Neural cell (in vitro differentiated cells): ENCODE results near the gene PDE6A. TPM values are rescaled to one million over a fixed set of nuclear protein-coding genes. Genes with fewer than 3 reads are reported as not detected.
"Not testable (repeated sequence)": the region's sequence is repeated elsewhere in the genome, so short reads cannot be mapped to it uniquely, and the experiment has no call there.

Experiments used
- H2AFZ ChIP-seq: fragments of 200-600, 300-800 bp; sonication (generic), shearing (Covaris generic); 2 replicates; pipeline ENCODE4 v1.6.0; 2014; ENCODE audit warnings: low read depth, mild to moderate bottlenecking, antibody characterized with exemption, low read length, moderate library complexity
- H3F3A ChIP-seq: fragments of 200-600 bp; shearing (Covaris generic); 2 replicates; pipeline ENCODE4 v1.6.1; 2016; ENCODE audit warnings: mild to moderate bottlenecking, moderate library complexity, mixed read lengths, antibody characterized with exemption, low read length; ENCODE audit not compliant: insufficient read depth, poor library complexity, severe bottlenecking
- H3K27ac ChIP-seq: fragments of 200-600, 300-800 bp; sonication (generic), shearing (Covaris generic); 2 replicates; pipeline ENCODE4 v1.5.1; 2014; ENCODE audit warnings: mild to moderate bottlenecking, low read length, moderate library complexity
- H3K27me3 ChIP-seq: fragments of 300-800, 200-600 bp; sonication (generic), shearing (Covaris generic); 2 replicates; pipeline ENCODE4 v1.6.0; 2014; ENCODE audit warnings: mild to moderate bottlenecking, low read depth, low read length, moderate library complexity; ENCODE audit not compliant: insufficient read depth
- H3K36me3 ChIP-seq: fragments of 300-800, 200-600 bp; sonication (generic), shearing (Covaris generic); 2 replicates; pipeline ENCODE4 v1.5.1; 2014; ENCODE audit warnings: mild to moderate bottlenecking, antibody characterized with exemption, low read length, moderate library complexity; ENCODE audit not compliant: insufficient read depth
- H3K4me2 ChIP-seq: fragments of 300-800, 200-600 bp; sonication (generic), shearing (Covaris generic); 2 replicates; pipeline ENCODE4 v1.6.0; 2014; ENCODE audit warnings: mild to moderate bottlenecking, low read length
- H3K4me3 ChIP-seq: fragments of 300-800, 200-600 bp; sonication (generic), shearing (Covaris generic); 2 replicates; pipeline ENCODE4 v1.5.1; 2014; ENCODE audit warnings: mild to moderate bottlenecking, low read length, moderate library complexity
- H3K79me2 ChIP-seq: fragments of 200-600 bp; shearing (Covaris generic); replicated peaks from 2 replicates; pipeline ENCODE4 v1.6.0; 2014; ENCODE audit warnings: mild to moderate bottlenecking, low read length, moderate library complexity; ENCODE audit not compliant: insufficient read depth
- H3K9ac ChIP-seq: fragments of 300-800, 200-600 bp; sonication (generic), shearing (Covaris generic); 2 replicates; pipeline ENCODE4 v1.6.1; 2016; ENCODE audit warnings: mild to moderate bottlenecking, low read length, mixed read lengths
- H3K9me2 ChIP-seq: fragments of 200-600 bp; shearing (Covaris generic); 2 replicates; pipeline ENCODE4 v1.6.1; 2016; ENCODE audit warnings: mild to moderate bottlenecking, low read length, mixed read lengths; ENCODE audit not compliant: insufficient read depth
- H3K9me3 ChIP-seq: fragments of 200-600, 300-800 bp; sonication (generic), shearing (Covaris generic); 2 replicates; pipeline ENCODE4 v1.6.1; 2016; ENCODE audit warnings: mild to moderate bottlenecking, mixed run types, low read length, moderate library complexity, mixed read lengths
- H4K20me1 ChIP-seq: fragments of 200-600 bp; shearing (Covaris generic); 2 replicates; pipeline ENCODE4 v1.6.1; 2016; ENCODE audit warnings: mild to moderate bottlenecking, mixed run types; ENCODE audit not compliant: insufficient read depth
- CTCF ChIP-seq: fragments of 450-650 bp; IDR thresholded peaks from 2 replicates; pipeline ENCODE4 v1.5.1; 2014; ENCODE audit warnings: antibody characterized with exemption, mild to moderate bottlenecking, moderate library complexity; ENCODE audit not compliant: poor library complexity, severe bottlenecking
- EP300 ChIP-seq: fragments of 450-650 bp; conservative IDR thresholded peaks from 2 replicates; pipeline ENCODE4 v1.6.1; 2014; ENCODE audit warnings: antibody characterized with exemption, mild to moderate bottlenecking, moderate library complexity; ENCODE audit not compliant: poor library complexity, severe bottlenecking
- EZH2 ChIP-seq: fragments of 200-600, 300-800 bp; shearing (Covaris generic), sonication (generic); IDR thresholded peaks from 2 replicates; pipeline ENCODE4 v1.6.1; 2014; ENCODE audit warnings: antibody characterized with exemption, low read length, borderline replicate concordance, mild to moderate bottlenecking; ENCODE audit not compliant: insufficient read depth, poor library complexity, severe bottlenecking
- MXI1 ChIP-seq: fragments of 450-650 bp; conservative IDR thresholded peaks from 2 replicates; pipeline ENCODE4 v1.6.1; 2014; ENCODE audit warnings: antibody characterized with exemption, mild to moderate bottlenecking; ENCODE audit not compliant: poor library complexity, severe bottlenecking
- POLR2AphosphoS5 ChIP-seq: IDR thresholded peaks from 2 replicates; pipeline ENCODE4 v1.6.1; 2012
- RAD21 ChIP-seq: fragments of 450-650 bp; conservative IDR thresholded peaks from 2 replicates; pipeline ENCODE4 v1.6.1; 2014; ENCODE audit warnings: antibody characterized with exemption, mild to moderate bottlenecking, moderate library complexity
- REST ChIP-seq: IDR thresholded peaks from 2 replicates; pipeline ENCODE4 v1.6.1; 2012; ENCODE audit warnings: borderline replicate concordance
- SMC3 ChIP-seq: fragments of 450-650 bp; conservative IDR thresholded peaks from 2 replicates; pipeline ENCODE4 v1.6.1; 2014; ENCODE audit warnings: antibody characterized with exemption, mild to moderate bottlenecking, moderate library complexity; ENCODE audit not compliant: poor library complexity
- TAF1 ChIP-seq: IDR thresholded peaks from 2 replicates; pipeline ENCODE4 v1.6.1; 2012; ENCODE audit warnings: low read depth
- polyA plus RNA-seq: library from polyadenylated mRNA; depleted of rRNA; stranded (reverse); fragments of >200 nt; gene quantifications from 2 replicates; pipeline ENCODE4 v1.2.3, GENCODE V29; 2014

Gene PDE6A
- polyA plus RNA-seq, 1 donor from 2014 or later, result not detected

DNA sequence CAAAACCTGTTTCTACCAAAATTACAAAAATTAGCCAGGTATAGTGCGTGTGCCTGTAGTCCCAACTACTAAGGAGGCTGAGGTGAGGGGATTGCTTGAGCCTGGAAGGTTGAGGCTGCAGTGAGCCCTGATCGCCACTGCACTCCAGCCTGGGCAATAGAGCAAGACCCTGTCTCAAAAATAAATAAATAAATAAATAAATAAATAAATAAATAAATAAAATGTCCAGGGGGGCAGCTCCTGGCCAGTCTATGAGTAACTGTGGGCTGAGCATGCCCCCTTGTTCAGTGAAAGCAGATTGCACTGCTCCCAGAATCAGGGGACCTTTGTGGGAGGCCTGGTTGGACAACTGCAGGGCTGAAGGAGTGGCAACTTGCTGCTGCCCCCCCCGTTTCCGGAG is 62.7 kb downstream of the PDE6A start:
- no peaks in the 10 kb centered on the region for H3F3A ChIP-seq
- no peaks in the 10 kb centered on the region for H3K9me3 ChIP-seq
- H3K79me2 ChIP-seq, result no peaks in the 10 kb centered on the region
- H3K9me2 ChIP-seq, result no peaks in the 10 kb centered on the region
- H3K9ac ChIP-seq, result no peak overlapping the region
- H3K4me3 ChIP-seq, result no peak overlapping the region
- H3K36me3 ChIP-seq, result no peaks in the 10 kb centered on the region
- H2AFZ ChIP-seq, result no peak overlapping the region
- no peak overlapping the region for H3K4me2 ChIP-seq
- H4K20me1 ChIP-seq, result no peaks in the 10 kb centered on the region
- no peak overlapping the region for H3K27ac ChIP-seq
- TF ChIP-seq MXI1 (no peak), EP300 (no peak), EZH2 (no peak), CTCF (no peak), REST (no peak), TAF1 (no peak), RAD21 (no peak), SMC3 (no peak), POLR2AphosphoS5 (no peak)
- no peaks in the 10 kb centered on the region for H3K27me3 ChIP-seq

DNA sequence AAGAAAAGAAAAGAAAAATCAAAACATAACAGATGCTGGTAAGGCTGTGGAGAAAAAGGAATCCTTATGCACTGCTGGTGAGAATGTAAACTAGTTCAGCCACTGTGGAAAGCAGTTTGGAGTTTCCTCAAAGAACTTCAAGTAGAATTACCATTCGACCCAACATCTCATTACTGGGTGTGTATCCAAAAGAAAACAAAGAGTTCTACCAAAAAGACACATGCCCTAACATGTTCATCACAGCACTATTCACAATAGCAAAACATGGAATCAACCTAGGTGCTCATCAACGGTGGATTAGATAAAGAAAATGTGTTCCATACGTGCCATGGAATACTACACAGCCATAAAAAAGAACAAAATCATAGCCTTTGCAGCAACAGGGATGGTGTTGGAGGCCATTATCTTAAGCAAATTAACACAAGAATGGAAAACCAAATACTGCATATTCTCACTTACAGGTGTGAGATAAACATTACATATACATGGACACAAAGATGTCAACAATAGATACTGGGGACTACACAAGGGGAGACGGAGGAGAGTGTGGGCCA is 63.4 kb downstream of the PDE6A start:
- Histone ChIP-seq H3K9ac (no peak overlapping the region), H3K27ac (no peak overlapping the region), H3K9me3 (no peaks in the 10 kb centered on the region), H3K36me3 (no peaks in the 10 kb centered on the region), H4K20me1 (no peaks in the 10 kb centered on the region), H3K27me3 (no peaks in the 10 kb centered on the region), H3K9me2 (no peaks in the 10 kb centered on the region), H3K4me3 (no peak overlapping the region), H3F3A (no peaks in the 10 kb centered on the region), H3K79me2 (no peaks in the 10 kb centered on the region), H2AFZ (no peak overlapping the region), H3K4me2 (no peak overlapping the region)
- TF ChIP-seq RAD21 (no peak), POLR2AphosphoS5 (no peak), EZH2 (no peak), EP300 (no peak), SMC3 (no peak), TAF1 (no peak), CTCF (no peak), REST (no peak), MXI1 (no peak)

GRCh38 chr5:149879593-149879992 is 65.0 kb downstream of the PDE6A start:
- not testable (repeated sequence) for H3K4me3 ChIP-seq, H3K9ac ChIP-seq, H4K20me1 ChIP-seq

More at GRCh38 chr5:149879593-149879992, 65.0 kb downstream of the PDE6A start:
- H3K27me3 ChIP-seq, H3K79me2 ChIP-seq, H3K9me3 ChIP-seq, H3K27ac ChIP-seq, H3K9me2 ChIP-seq, H2AFZ ChIP-seq, H3K4me2 ChIP-seq, H3F3A ChIP-seq, H3K36me3 ChIP-seq: not testable (repeated sequence)
